ENCODE results near the gene ZNF772. TPM values are rescaled to one million over a fixed set of nuclear protein-coding genes. Genes with fewer than 3 reads are reported as not detected.

ZNF772 gene
- total RNA-seq, 3 donors from 2014 or later, result 3.1 to 3.7 (median 3.2) TPM

GRCh38 chr19:57465680-57466381, 11.5 kb downstream of the ZNF772 start:
- DNase-seq, result no peak
- Mint-ChIP-seq H3K36me3 (ENCODE audit: insufficient read depth) (peaks cover 27% of the 10 kb centered on the region), H3K4me3 (no peak overlapping the region), H3K4me1 (ENCODE audit: low read depth) (no peaks in the 10 kb centered on the region), H3K9me3 (peaks cover 65% of the 10 kb centered on the region), H3K27me3 (ENCODE audit: low read depth) (no peaks in the 10 kb centered on the region)
- ATAC-seq, result no peak

GRCh38 chr19:57452307-57452706, 25.1 kb downstream of the ZNF772 start:
- H3K4me1 Mint-ChIP-seq (ENCODE audit: low read depth), result no peaks in the 10 kb centered on the region
- ATAC-seq (no peak), DNase-seq (no peak)
- peaks cover 44% of the 10 kb centered on the region for H3K9me3 Mint-ChIP-seq
- H3K27me3 Mint-ChIP-seq (ENCODE audit: low read depth), result no peaks in the 10 kb centered on the region
- peaks cover 29% of the 10 kb centered on the region for H3K36me3 Mint-ChIP-seq (ENCODE audit: insufficient read depth)
- no peak overlapping the region for H3K4me3 Mint-ChIP-seq

GRCh38 chr19:57443121-57443696, 34.2 kb downstream of the ZNF772 start:
- Mint-ChIP-seq H3K4me3 (no peak overlapping the region), H3K9me3 (peaks cover 41% of the 10 kb centered on the region), H3K36me3 (ENCODE audit: insufficient read depth) (peaks cover 75% of the 10 kb centered on the region), H3K4me1 (ENCODE audit: low read depth) (peaks cover 4% of the 10 kb centered on the region), H3K27me3 (ENCODE audit: low read depth) (no peaks in the 10 kb centered on the region)
- ATAC-seq, result no peak
- DNase-seq, result no peak

GRCh38 chr19:57441979-57442752, 35.2 kb downstream of the ZNF772 start:
- Mint-ChIP-seq H3K9me3 (peaks cover 41% of the 10 kb centered on the region), H3K36me3 (ENCODE audit: insufficient read depth) (peaks cover 80% of the 10 kb centered on the region), H3K4me1 (ENCODE audit: low read depth) (peaks cover 4% of the 10 kb centered on the region), H3K27me3 (ENCODE audit: low read depth) (no peaks in the 10 kb centered on the region), H3K4me3 (no peak overlapping the region)
- DNase-seq (no peak), ATAC-seq (no peak)

- ATAC-seq, result no peak
- Mint-ChIP-seq H3K36me3 (ENCODE audit: insufficient read depth) (peaks cover 64% of the 10 kb centered on the region), H3K4me3 (no peak overlapping the region), H3K9me3 (peaks cover 26% of the 10 kb centered on the region), H3K4me1 (ENCODE audit: low read depth) (peaks cover 27% of the 10 kb centered on the region), H3K27me3 (ENCODE audit: low read depth) (no peaks in the 10 kb centered on the region)
- no peak for DNase-seq
These were observed 38.4 kb downstream of the ZNF772 start for GRCh38 chr19:57438925-57439324.

GRCh38 chr19:57437931-57438330, 39.4 kb downstream of the ZNF772 start:
- Mint-ChIP-seq H3K27me3 (ENCODE audit: low read depth) (no peaks in the 10 kb centered on the region), H3K9me3 (peaks cover 21% of the 10 kb centered on the region), H3K4me1 (ENCODE audit: low read depth) (peaks cover 27% of the 10 kb centered on the region), H3K36me3 (ENCODE audit: insufficient read depth) (peaks cover 54% of the 10 kb centered on the region), H3K4me3 (no peak overlapping the region)
- ATAC-seq (no peak), DNase-seq (no peak)

GRCh38 chr19:57436417-57436816, 40.9 kb downstream of the ZNF772 start:
- Mint-ChIP-seq H3K4me1 (ENCODE audit: low read depth) (peaks cover 27% of the 10 kb centered on the region), H3K27me3 (ENCODE audit: low read depth) (no peaks in the 10 kb centered on the region), H3K36me3 (ENCODE audit: insufficient read depth) (peaks cover 39% of the 10 kb centered on the region), H3K9me3 (peaks cover 14% of the 10 kb centered on the region), H3K4me3 (peak overlapping the region; percentile 98)
- ATAC-seq (no peak), DNase-seq (no peak)

GRCh38 chr19:57435062-57435978, 42.0 kb downstream of the ZNF772 start, which contains the start of gene ZNF749:
ZNF749 (plus strand) TSS chr19:57435325; CDS start chr19:57435579, 254 bp downstream.
- peak; percentile 95 for DNase-seq
- Mint-ChIP-seq H3K36me3 (ENCODE audit: insufficient read depth) (peaks cover 31% of the 10 kb centered on the region), H3K4me1 (ENCODE audit: low read depth) (peaks cover 27% of the 10 kb centered on the region), H3K4me3 (peak within 1 kb of the TSS; percentile 98), H3K9me3 (peaks cover 11% of the 10 kb centered on the region), H3K27me3 (ENCODE audit: low read depth) (no peaks in the 10 kb centered on the region)
- peak; percentile 98 for ATAC-seq

GRCh38 chr19:57434386-57435061, 42.8 kb downstream of the ZNF772 start:
- ATAC-seq (peak; percentile 1 to 5), DNase-seq (no peak)
- H3K36me3 Mint-ChIP-seq (ENCODE audit: insufficient read depth), result peaks cover 23% of the 10 kb centered on the region

GRCh38 chr19:57421037-57421436, 56.3 kb downstream of the ZNF772 start:
- Mint-ChIP-seq H3K4me3 (no peak overlapping the region), H3K4me1 (ENCODE audit: low read depth) (no peaks in the 10 kb centered on the region)

More at GRCh38 chr19:57434386-57435061, 42.8 kb downstream of the ZNF772 start:
- Mint-ChIP-seq H3K4me1 (ENCODE audit: low read depth) (peaks cover 26% of the 10 kb centered on the region), H3K4me3 (peak overlapping the region; percentile 98), H3K27me3 (ENCODE audit: low read depth) (no peaks in the 10 kb centered on the region), H3K9me3 (peaks cover 3% of the 10 kb centered on the region)

GRCh38 chr19:57419439-57419838, 57.9 kb downstream of the ZNF772 start:
- no peak for DNase-seq
- Mint-ChIP-seq H3K9me3 (peaks cover 47% of the 10 kb centered on the region), H3K27me3 (ENCODE audit: low read depth) (no peaks in the 10 kb centered on the region), H3K4me1 (ENCODE audit: low read depth) (peaks cover 7% of the 10 kb centered on the region), H3K36me3 (ENCODE audit: insufficient read depth) (peaks cover 65% of the 10 kb centered on the region), H3K4me3 (no peak overlapping the region)
- no peak for ATAC-seq

More at GRCh38 chr19:57421037-57421436, 56.3 kb downstream of the ZNF772 start:
- Mint-ChIP-seq H3K36me3 (ENCODE audit: insufficient read depth) (peaks cover 52% of the 10 kb centered on the region), H3K27me3 (ENCODE audit: low read depth) (no peaks in the 10 kb centered on the region), H3K9me3 (peaks cover 36% of the 10 kb centered on the region)
- no peak for DNase-seq
- ATAC-seq, result no peak
